Measurements from ENCODE around the gene PTPRG. TPM values are rescaled to one million over a fixed set of nuclear protein-coding genes. Genes with fewer than 3 reads are reported as not detected.

Gene PTPRG
- total RNA-seq, 1 donor from 2014 or later: 4.2 TPM

- H3K27ac Mint-ChIP-seq: no peak overlapping the region
- intact Hi-C loops (cut with micrococcal nuclease): no loop called here
- H3K27me3 Mint-ChIP-seq: no peaks in the 10 kb centered on the region
- H3K36me3 Mint-ChIP-seq (ENCODE audit: low read depth): no peaks in the 10 kb centered on the region
- no peak overlapping the region for H3K4me3 Mint-ChIP-seq
- H3K9me3 Mint-ChIP-seq: no peaks in the 10 kb centered on the region
- DNase-seq: no peak
- no peaks in the 10 kb centered on the region for H3K4me1 Mint-ChIP-seq
Measured at GRCh38 chr3:61847784-61848462, 286.6 kb downstream of the PTPRG start.

DNA sequence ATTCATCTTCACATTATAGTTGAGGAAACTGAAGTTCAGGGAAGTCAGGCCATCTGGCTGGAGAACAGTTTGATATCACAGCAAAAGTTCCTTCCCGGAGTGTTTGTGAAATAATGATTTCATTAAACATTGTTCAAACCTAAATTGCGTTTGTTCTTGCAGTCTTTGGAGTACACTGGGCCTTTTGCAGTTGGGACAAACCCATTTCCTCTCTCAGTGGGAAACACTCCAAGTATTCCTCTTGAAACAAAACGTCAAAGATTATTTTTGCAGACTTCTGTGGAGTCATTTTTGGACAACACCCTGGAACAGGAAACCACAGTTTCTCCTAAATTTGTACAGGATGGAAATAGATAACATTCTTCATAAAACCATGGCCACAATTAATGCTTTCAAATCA, 287.5 kb downstream of the PTPRG start:
- intact Hi-C loops (cut with micrococcal nuclease): no loop called here
- Mint-ChIP-seq H3K4me1 (no peaks in the 10 kb centered on the region), H3K27ac (no peak overlapping the region), H3K36me3 (ENCODE audit: low read depth) (no peaks in the 10 kb centered on the region), H3K27me3 (no peaks in the 10 kb centered on the region), H3K4me3 (no peak overlapping the region), H3K9me3 (no peaks in the 10 kb centered on the region)
- no peak for DNase-seq

- Mint-ChIP-seq H3K27ac (no peak overlapping the region), H3K4me3 (no peak overlapping the region), H3K36me3 (ENCODE audit: low read depth) (no peaks in the 10 kb centered on the region), H3K27me3 (peaks cover 2% of the 10 kb centered on the region), H3K9me3 (no peaks in the 10 kb centered on the region), H3K4me1 (no peaks in the 10 kb centered on the region)
- intact Hi-C loops (cut with micrococcal nuclease): no loop called here
- no peak for DNase-seq
Measured at GRCh38 chr3:61853912-61854311, 292.5 kb downstream of the PTPRG start.

GRCh38 chr3:61855211-61855610, 293.8 kb downstream of the PTPRG start:
- intact Hi-C loops (cut with micrococcal nuclease): no loop called here
- no peak for DNase-seq
- Mint-ChIP-seq H3K4me3 (no peak overlapping the region), H3K36me3 (ENCODE audit: low read depth) (no peaks in the 10 kb centered on the region), H3K27me3 (peaks cover 2% of the 10 kb centered on the region), H3K4me1 (no peaks in the 10 kb centered on the region), H3K27ac (no peak overlapping the region), H3K9me3 (no peaks in the 10 kb centered on the region)

- Mint-ChIP-seq H3K9me3 (no peaks in the 10 kb centered on the region), H3K4me3 (no peak overlapping the region), H3K27me3 (peaks cover 2% of the 10 kb centered on the region), H3K4me1 (no peaks in the 10 kb centered on the region), H3K27ac (no peak overlapping the region), H3K36me3 (ENCODE audit: low read depth) (no peaks in the 10 kb centered on the region)
- intact Hi-C loops (cut with micrococcal nuclease): no loop called here
- DNase-seq: no peak
Measured at GRCh38 chr3:61857297-61857696, 295.9 kb downstream of the PTPRG start.

DNA sequence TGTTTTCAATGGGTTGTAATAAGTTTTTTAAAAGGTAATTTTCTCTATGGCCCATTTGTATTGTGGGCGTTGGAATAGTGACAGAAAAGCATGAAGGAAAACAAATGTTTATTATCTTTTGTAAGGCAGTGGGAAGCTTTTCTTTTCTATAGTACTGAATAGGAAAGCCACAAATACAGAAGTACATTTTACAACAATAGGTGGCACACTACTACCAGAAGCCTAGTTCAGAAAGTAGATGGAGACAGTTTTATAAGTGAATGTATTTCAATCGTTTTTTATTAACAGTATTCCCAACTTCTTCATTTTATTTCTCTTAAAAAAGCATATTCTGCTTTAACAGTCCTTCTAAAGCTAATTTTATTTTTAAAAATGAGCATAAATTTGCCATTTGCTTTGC, 296.7 kb downstream of the PTPRG start:
- Mint-ChIP-seq H3K4me3 (no peak overlapping the region), H3K27ac (no peak overlapping the region), H3K27me3 (peaks cover 2% of the 10 kb centered on the region), H3K4me1 (no peaks in the 10 kb centered on the region), H3K9me3 (no peaks in the 10 kb centered on the region), H3K36me3 (ENCODE audit: low read depth) (no peaks in the 10 kb centered on the region)
- DNase-seq: no peak
- intact Hi-C loops (cut with micrococcal nuclease): no loop called here

DNA sequence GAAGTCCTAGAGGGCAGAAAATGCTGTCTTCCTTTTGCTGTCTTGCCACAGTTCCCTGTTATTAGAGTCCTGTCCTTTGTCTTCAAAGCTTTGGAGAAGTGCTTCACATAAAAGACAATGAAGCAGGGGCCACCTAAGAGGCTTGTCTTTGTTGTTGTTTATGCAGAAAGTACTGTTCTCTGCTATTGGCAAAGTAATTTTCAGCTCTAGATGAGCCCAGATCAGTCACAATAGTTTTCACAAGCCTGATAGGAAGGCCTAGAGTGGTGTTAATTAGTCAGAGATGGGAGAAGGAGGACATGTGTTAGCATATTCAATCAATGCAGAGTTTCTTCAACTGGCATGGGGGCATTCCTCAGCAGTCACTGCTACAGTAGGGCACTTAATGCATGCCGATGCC, 300.0 kb downstream of the PTPRG start:
- no peak overlapping the region for H3K27ac Mint-ChIP-seq
- no peak for DNase-seq
- peaks cover 2% of the 10 kb centered on the region for H3K27me3 Mint-ChIP-seq
- H3K4me1 Mint-ChIP-seq: no peaks in the 10 kb centered on the region
- H3K9me3 Mint-ChIP-seq: no peaks in the 10 kb centered on the region
- H3K36me3 Mint-ChIP-seq (ENCODE audit: low read depth): no peaks in the 10 kb centered on the region
- intact Hi-C loops (cut with micrococcal nuclease): no loop called here
- H3K4me3 Mint-ChIP-seq: no peak overlapping the region

DNA sequence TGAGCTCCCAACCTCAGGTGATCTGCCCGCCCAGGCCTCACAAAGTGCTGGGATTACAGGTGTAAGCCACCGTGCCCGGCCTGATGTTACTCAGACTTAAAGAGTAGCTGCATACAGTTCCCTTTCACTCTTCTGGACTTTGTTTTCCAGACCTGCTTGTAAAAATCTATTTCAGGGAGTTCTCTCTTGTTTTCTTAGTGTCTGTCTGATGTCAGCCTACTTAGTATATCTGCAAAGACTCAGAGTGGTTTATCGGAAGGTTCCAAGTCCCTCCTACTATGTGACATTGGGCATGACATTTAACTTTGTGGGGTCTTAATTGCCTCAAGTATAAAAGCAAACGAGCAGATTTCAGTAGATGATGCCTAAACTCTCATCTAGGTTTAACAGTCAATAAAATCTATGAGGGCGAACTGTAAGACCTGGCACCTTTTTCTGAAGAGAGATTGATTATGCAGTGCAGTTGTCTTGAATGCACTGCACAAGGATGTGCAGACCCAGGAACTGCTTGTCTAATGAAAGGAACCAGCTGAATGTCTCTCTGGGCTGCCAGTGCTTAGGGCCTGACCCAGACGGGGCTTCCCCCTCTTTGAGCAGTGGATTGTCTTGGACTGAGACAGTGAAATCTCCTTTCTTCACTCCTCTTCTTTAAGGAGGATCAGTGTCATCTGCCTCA, 301.4 kb downstream of the PTPRG start:
- no peak overlapping the region for H3K4me3 Mint-ChIP-seq
- no peak for DNase-seq
- H3K4me1 Mint-ChIP-seq: no peaks in the 10 kb centered on the region
- H3K27ac Mint-ChIP-seq: no peak overlapping the region
- H3K9me3 Mint-ChIP-seq: no peaks in the 10 kb centered on the region
- no peaks in the 10 kb centered on the region for H3K27me3 Mint-ChIP-seq
- H3K36me3 Mint-ChIP-seq (ENCODE audit: low read depth): no peaks in the 10 kb centered on the region
- intact Hi-C loops (cut with micrococcal nuclease): no loop called here

- Mint-ChIP-seq H3K36me3 (ENCODE audit: low read depth) (no peaks in the 10 kb centered on the region), H3K27me3 (no peaks in the 10 kb centered on the region), H3K4me3 (no peak overlapping the region), H3K27ac (no peak overlapping the region), H3K9me3 (no peaks in the 10 kb centered on the region), H3K4me1 (no peaks in the 10 kb centered on the region)
- intact Hi-C loops (cut with micrococcal nuclease): no loop called here
- no peak for DNase-seq
Measured at GRCh38 chr3:61863579-61863978, 302.2 kb downstream of the PTPRG start.

- no peak for DNase-seq
- Mint-ChIP-seq H3K36me3 (ENCODE audit: low read depth) (no peaks in the 10 kb centered on the region), H3K27ac (no peak overlapping the region), H3K27me3 (no peaks in the 10 kb centered on the region), H3K9me3 (no peaks in the 10 kb centered on the region), H3K4me1 (no peaks in the 10 kb centered on the region), H3K4me3 (no peak overlapping the region)
- intact Hi-C loops (cut with micrococcal nuclease): no loop called here
Measured at GRCh38 chr3:61864886-61865285, 303.5 kb downstream of the PTPRG start.

DNA sequence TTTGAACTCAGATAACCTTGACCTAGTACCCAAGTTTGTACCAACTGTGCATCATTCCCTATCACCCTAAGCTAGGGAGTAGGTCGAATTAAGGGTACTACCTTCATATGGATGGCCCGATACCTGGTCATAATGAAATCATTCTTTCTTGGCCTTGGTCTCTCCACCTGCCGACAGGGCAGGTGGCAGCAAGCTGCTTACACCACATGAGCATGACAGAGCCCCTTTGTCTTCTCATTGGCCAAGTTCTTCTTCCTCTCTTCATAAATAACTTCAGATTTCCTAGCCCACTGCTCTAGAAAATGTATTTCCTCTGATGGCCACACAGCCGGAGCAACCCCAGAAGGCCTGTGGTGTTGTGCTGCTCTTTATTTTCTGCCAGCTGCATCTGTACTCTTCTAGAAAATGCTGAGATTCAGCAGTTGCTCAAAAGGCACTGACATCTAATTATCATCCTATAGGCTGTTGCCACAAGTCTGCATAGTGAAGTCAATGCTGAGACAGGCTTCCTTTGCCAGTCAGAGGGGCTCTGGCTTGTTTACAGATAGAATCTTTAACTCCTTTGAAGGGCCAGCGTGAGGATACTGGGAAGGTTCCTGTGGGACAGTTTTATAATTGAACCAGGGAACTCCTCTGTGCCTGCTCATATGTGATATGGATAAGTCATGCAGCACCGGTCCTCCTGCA, 304.2 kb downstream of the PTPRG start:
- Mint-ChIP-seq H3K4me1 (no peaks in the 10 kb centered on the region), H3K9me3 (no peaks in the 10 kb centered on the region), H3K4me3 (no peak overlapping the region), H3K36me3 (ENCODE audit: low read depth) (no peaks in the 10 kb centered on the region), H3K27me3 (no peaks in the 10 kb centered on the region), H3K27ac (no peak overlapping the region)
- intact Hi-C loops (cut with micrococcal nuclease): no loop called here
- no peak for DNase-seq

- no peak for DNase-seq
- Mint-ChIP-seq H3K27me3 (no peaks in the 10 kb centered on the region), H3K36me3 (ENCODE audit: low read depth) (no peaks in the 10 kb centered on the region), H3K4me3 (no peak overlapping the region), H3K4me1 (no peaks in the 10 kb centered on the region), H3K27ac (no peak overlapping the region), H3K9me3 (no peaks in the 10 kb centered on the region)
- intact Hi-C loops (cut with micrococcal nuclease): no loop called here
Measured at GRCh38 chr3:61866153-61866542, 304.8 kb downstream of the PTPRG start.

- H3K4me3 Mint-ChIP-seq: no peak overlapping the region
- H3K27ac Mint-ChIP-seq: no peak overlapping the region
- intact Hi-C loops (cut with micrococcal nuclease): no loop called here
- no peaks in the 10 kb centered on the region for H3K4me1 Mint-ChIP-seq
- H3K36me3 Mint-ChIP-seq (ENCODE audit: low read depth): no peaks in the 10 kb centered on the region
- DNase-seq: no peak
- no peaks in the 10 kb centered on the region for H3K9me3 Mint-ChIP-seq
- no peaks in the 10 kb centered on the region for H3K27me3 Mint-ChIP-seq
Measured at GRCh38 chr3:61866961-61867461, 305.6 kb downstream of the PTPRG start.

DNA sequence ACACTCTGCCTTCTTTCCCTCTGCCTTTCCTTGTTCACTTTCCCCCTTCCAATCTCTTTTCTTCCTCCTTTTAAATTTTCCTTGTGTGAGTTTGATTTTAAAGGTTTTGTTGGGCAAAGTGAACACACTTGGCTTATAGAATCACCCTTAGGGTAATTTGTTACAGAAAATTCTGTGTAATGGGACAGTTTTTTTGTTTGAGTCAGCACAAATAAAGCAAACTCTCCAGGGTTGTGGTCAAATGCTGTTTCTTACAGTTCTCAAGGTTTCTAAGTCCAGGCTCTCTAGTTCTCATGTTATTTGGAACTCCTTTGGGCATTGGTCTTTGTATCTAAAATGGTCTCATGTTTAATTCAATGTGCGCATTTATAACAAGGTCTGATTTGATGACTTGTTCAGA, 307.1 kb downstream of the PTPRG start:
- no peaks in the 10 kb centered on the region for H3K4me1 Mint-ChIP-seq
- no peaks in the 10 kb centered on the region for H3K9me3 Mint-ChIP-seq
- H3K27ac Mint-ChIP-seq: no peak overlapping the region
- no peaks in the 10 kb centered on the region for H3K27me3 Mint-ChIP-seq
- intact Hi-C loops (cut with micrococcal nuclease): no loop called here
- H3K36me3 Mint-ChIP-seq (ENCODE audit: low read depth): no peaks in the 10 kb centered on the region
- H3K4me3 Mint-ChIP-seq: no peak overlapping the region
- no peak for DNase-seq

Data from activated CD4-positive, alpha-beta T cell treated with anti-CD3 and anti-CD28 coated beads, Interleukin-2, amount 10 ng/mL, durations not matched to agents 24 days and 14 days (primary cell).